ENCODE data around the gene AHI1.

The AHI1 gene

DNA sequence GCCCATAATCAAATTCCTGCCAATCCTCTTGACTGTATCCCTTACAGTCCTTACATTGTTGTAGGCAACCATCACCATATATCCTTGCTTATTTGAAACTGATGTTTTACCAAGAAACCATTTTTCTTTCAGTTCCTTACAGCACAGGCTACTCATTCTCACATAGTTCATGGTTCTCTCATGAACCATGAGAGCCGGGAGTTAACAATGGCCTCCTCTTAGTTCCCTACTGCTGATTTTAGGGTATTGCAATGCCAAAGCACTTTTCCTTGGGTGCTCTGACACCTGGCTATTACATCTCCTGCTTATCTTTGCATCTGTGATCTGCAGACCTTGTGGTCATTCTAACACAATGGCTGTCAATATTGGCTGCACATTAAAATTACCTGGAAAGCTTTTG, 183.0 kb downstream of the AHI1 start:
- DNase-seq (ENCODE audit: low read depth), result no peak
- TF ChIP-seq, protein P1, sequence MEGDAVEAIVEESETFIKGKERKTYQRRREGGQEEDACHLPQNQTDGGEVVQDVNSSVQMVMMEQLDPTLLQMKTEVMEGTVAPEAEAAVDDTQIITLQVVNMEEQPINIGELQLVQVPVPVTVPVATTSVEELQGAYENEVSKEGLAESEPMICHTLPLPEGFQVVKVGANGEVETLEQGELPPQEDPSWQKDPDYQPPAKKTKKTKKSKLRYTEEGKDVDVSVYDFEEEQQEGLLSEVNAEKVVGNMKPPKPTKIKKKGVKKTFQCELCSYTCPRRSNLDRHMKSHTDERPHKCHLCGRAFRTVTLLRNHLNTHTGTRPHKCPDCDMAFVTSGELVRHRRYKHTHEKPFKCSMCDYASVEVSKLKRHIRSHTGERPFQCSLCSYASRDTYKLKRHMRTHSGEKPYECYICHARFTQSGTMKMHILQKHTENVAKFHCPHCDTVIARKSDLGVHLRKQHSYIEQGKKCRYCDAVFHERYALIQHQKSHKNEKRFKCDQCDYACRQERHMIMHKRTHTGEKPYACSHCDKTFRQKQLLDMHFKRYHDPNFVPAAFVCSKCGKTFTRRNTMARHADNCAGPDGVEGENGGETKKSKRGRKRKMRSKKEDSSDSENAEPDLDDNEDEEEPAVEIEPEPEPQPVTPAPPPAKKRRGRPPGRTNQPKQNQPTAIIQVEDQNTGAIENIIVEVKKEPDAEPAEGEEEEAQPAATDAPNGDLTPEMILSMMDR (IDR thresholded peaks at IDR 0.05; ENCODE audit: control insufficient read depth, insufficient read depth, low read depth, low read length, missing control alignments), result no peak
- H3K4me3 ChIP-seq (ENCODE audit: control insufficient read depth, low read depth, low read length), result no peak overlapping the region

DNA sequence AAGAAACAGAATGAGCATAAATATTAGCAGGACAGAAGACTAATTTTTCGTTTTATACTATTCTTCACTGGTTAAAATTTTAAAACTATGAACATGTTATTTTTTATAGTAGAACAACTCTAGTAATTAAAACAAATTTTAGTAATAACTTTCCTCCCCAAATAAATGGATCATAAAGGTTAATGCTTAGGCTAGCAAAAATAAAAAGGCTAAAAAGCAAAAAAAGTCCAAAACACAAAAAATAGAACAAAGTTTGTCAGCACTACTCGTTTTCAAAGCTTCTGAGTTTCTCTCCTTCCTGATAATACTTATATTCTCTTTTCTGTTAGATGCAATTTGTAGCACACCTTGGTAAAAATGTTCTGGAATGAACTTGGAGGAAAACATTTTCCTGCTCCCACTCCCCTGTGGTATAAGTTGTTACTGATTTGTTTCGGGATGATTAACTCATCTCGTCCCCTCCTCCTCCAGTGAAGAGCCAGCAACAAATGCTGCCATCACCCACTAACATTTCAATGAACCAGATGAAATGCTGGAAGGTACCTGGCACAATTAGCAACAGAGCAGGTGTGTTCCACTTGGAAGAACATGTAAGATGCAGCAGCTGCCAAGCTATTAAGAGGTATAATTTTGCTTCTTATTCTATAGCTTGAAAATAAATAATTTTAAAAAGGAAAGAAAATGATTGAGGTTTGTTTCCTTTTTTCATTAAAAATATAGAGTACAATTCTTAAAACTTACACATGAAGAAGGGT, 185.9 kb downstream of the AHI1 start:
- H3K4me3 ChIP-seq (ENCODE audit: control insufficient read depth, low read depth, low read length), result no peak overlapping the region
- TF ChIP-seq, protein P1 (IDR thresholded peaks at IDR 0.05; ENCODE audit: control insufficient read depth, insufficient read depth, low read depth, low read length, missing control alignments), result no peak
- DNase-seq (ENCODE audit: low read depth), result no peak

DNA sequence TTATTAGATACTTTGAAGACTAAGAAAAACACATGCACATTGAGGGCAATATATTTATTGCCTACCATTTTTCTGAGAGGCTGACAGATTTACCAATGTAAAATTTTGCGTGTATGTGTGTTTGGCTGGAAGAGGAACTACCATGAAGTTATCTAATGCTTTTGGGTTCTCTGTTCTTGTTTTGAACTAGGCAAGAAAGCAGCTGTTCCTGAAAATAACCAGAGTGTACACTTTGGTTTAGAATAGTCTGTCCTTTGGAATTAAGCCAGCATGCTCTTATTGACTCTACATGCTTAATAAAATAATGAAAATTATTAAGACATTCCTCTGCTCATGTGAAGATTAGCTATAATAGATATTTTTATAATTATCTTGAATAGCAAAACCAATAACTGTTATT, 187.2 kb downstream of the AHI1 start:
- TF ChIP-seq, protein P1 (IDR thresholded peaks at IDR 0.05; ENCODE audit: control insufficient read depth, insufficient read depth, low read depth, low read length, missing control alignments), result no peak
- no peak overlapping the region for H3K4me3 ChIP-seq (ENCODE audit: control insufficient read depth, low read depth, low read length)
- DNase-seq (ENCODE audit: low read depth), result no peak

DNA sequence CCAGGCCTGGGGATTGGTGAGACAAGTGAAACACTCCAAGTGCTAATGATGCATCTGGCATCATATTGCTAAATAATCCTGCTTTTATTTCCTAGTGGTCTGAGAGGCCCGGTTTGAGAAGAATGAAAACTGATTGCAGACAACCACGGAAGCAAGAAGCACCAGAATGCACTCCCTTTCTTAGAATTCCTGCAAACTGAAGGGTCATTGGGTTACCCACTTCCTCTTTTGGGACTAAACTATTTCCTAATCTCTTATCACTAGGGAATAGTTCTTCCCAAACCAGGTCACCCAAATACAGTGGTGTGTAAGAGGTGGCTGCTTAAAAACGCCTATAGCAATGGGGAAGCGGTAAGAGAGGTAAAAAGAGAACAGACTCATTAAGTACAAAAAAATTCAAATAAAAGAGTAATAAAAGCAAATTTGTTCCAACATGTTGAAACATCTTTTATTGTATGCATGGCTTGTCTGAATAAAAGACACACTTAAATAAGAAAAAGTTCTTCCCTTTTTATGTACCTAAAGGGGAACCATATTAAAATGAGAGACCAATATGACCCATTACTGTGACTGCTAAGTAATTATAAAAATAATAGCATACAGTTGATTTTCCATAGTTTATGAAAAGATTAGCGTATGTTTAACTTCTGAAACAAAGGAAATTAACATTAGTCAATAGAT, 190.7 kb downstream of the AHI1 start:
- no peak overlapping the region for H3K4me3 ChIP-seq (ENCODE audit: control insufficient read depth, low read depth, low read length)
- no peak for DNase-seq (ENCODE audit: low read depth)
- TF ChIP-seq, protein P1 (IDR thresholded peaks at IDR 0.05; ENCODE audit: control insufficient read depth, insufficient read depth, low read depth, low read length, missing control alignments), result no peak

DNA sequence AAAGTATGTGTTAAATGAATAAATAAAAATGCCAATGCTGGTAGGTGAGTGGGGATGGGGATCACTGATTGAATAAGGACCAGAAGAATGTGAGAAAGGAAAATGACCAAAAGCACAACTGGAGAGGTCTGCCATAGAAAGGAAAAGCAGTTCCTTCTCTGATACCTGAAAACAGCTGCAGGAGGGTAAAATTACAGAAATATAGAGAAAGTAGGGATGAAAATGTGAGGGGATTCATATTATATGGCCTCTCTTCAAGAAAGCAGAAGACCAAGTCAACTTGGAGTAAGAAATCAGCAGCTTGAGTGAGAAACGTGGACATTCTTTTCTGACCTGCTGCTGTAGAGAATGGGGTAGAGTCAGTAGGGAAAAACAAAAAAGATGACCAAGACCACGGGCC, 191.4 kb downstream of the AHI1 start:
- no peak for DNase-seq (ENCODE audit: low read depth)
- H3K4me3 ChIP-seq (ENCODE audit: control insufficient read depth, low read depth, low read length), result no peak overlapping the region
- TF ChIP-seq, protein P1 (IDR thresholded peaks at IDR 0.05; ENCODE audit: control insufficient read depth, insufficient read depth, low read depth, low read length, missing control alignments), result no peak

DNA sequence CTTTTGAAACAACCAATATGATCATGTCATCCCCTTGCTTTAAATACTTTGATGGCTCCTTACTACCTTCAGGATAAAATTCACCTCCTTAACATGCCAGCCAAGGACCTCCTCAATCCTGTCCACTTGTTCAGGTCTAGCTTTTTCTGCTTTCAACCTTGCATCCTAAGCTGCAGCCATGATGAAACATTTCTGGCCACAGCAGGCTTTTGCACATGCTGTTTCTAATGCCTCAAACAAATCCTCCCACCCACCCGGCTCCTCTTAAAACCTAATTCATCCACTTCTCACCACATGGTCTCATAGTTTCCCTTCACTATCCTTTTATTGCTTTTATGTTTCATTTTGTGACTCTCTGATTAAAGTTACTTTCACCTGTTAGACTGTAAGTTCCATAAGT, 191.9 kb downstream of the AHI1 start:
- TF ChIP-seq, protein P1 (IDR thresholded peaks at IDR 0.05; ENCODE audit: control insufficient read depth, insufficient read depth, low read depth, low read length, missing control alignments), result no peak
- H3K4me3 ChIP-seq (ENCODE audit: control insufficient read depth, low read depth, low read length), result no peak overlapping the region
- DNase-seq (ENCODE audit: low read depth), result no peak
